ENCODE results near the gene TMED4. TPM values are rescaled to one million over a fixed set of nuclear protein-coding genes. Genes with fewer than 3 reads are reported as not detected.

The TMED4 gene
- 60.3 and 62.4 TPM in 2 replicates for total RNA-seq (2021)
- long read RNA-seq, transcript TMED4-205 (4 exons, 1,755 nt) = minor isoform, 17 of 209 reads
- long read RNA-seq, transcript TMED4-203 (5 exons, 2,322 nt) = major isoform, 168 of 209 reads
- long read RNA-seq, transcript TMED4-201 (4 exons, 2,203 nt) = minor isoform, 6 of 209 reads
- long read RNA-seq, partial matches to known transcripts = 9 of 209 reads
- long read RNA-seq, other reads (novel, unspliced or antisense) = 9 of 209 reads

GRCh38 chr7:44581879-44582603 lies at the start of gene TMED4:
TSS of gene TMED4 (minus strand) at chr7:44582231. CDS start at chr7:44582206, 25 bp downstream.
- Histone ChIP-seq H2AFZ (ENCODE audit: low read length) (no peak within 1 kb of the TSS), H3K27me3 (ENCODE audit: insufficient read depth, low read length) (no peaks in the 10 kb centered on the region), H2BK120ac (ENCODE audit: low read depth, low read length, poor library complexity, severe bottlenecking) (no peak within 1 kb of the TSS), H4K91ac (ENCODE audit: insufficient read length, low read depth, low read length) (no peak within 1 kb of the TSS), H4K20me1 (ENCODE audit: control insufficient read depth, insufficient read depth, insufficient read length) (no peaks in the 10 kb centered on the region), H3K79me2 (ENCODE audit: insufficient read depth, low read length) (peaks cover 2% of the 10 kb centered on the region; the same call in 1 of the 2 replicates), H2AK5ac (ENCODE audit: insufficient read length, low read length) (no peak within 1 kb of the TSS), H2BK20ac (ENCODE audit: low read depth, low read length, poor library complexity, severe bottlenecking) (no peak within 1 kb of the TSS), H3K9me3 (ENCODE audit: control insufficient read depth, low read depth, low read length) (no peaks in the 10 kb centered on the region), H3K18ac (ENCODE audit: insufficient read length, low read depth, low read length) (peak within 1 kb of the TSS; percentile 59), H3T11ph (ENCODE audit: low read length) (no peak within 1 kb of the TSS), H3K4me1 (ENCODE audit: insufficient read depth, low read length) (peaks cover 4% of the 10 kb centered on the region; the same call in 1 of the 2 replicates), H4K5ac (ENCODE audit: insufficient read length, low read depth, low read length) (no peak within 1 kb of the TSS), H4K8ac (replicated peaks; ENCODE audit: insufficient read length, low read depth, low read length) (no peak within 1 kb of the TSS), H3K9ac (ENCODE audit: extremely low read depth, insufficient read length, low read length) (peak within 1 kb of the TSS; percentile 78), H2BK15ac (ENCODE audit: low read depth, low read length) (no peak within 1 kb of the TSS), H3K27ac (ENCODE audit: insufficient read length, low read depth, low read length) (peak within 1 kb of the TSS; percentile 9), H2BK12ac (ENCODE audit: insufficient read length, low read depth, low read length) (no peak within 1 kb of the TSS), H3K79me1 (ENCODE audit: insufficient read depth, low read depth, low read length, poor library complexity, severe bottlenecking) (no peaks in the 10 kb centered on the region), H3K4ac (ENCODE audit: low read depth, low read length) (no peak within 1 kb of the TSS), H3K4me2 (ENCODE audit: insufficient read depth, insufficient read length, low read length) (peak within 1 kb of the TSS; percentile 81), H3K23me2 (ENCODE audit: insufficient read length, low read depth, low read length, poor library complexity, severe bottlenecking) (peaks cover 6% of the 10 kb centered on the region), H3K56ac (ENCODE audit: insufficient read length, low read depth, low read length) (no peak within 1 kb of the TSS), H3K14ac (ENCODE audit: insufficient read depth, low read length) (peak within 1 kb of the TSS; percentile 55), H3K23ac (ENCODE audit: insufficient read length, low read depth, low read length) (no peak within 1 kb of the TSS), H2BK5ac (ENCODE audit: insufficient read length, low read length) (no peak within 1 kb of the TSS)
- WGBS (ENCODE audit: extremely low coverage, insufficient read length, low lambda C conversion rate) = no CpG with 5 or more reads among the region's 71 CpGs
- no peak for TF ChIP-seq CTCF (conservative IDR thresholded peaks at IDR 0.05)
- Mint-ChIP-seq H3K4me3 (peak within 1 kb of the TSS; percentile 83 to 91), H3K27me3 (ENCODE audit: low read depth) (no peaks in the 10 kb centered on the region; the same call in none of the 2 replicates), H3K36me3 (ENCODE audit: insufficient read depth in 1 of 3, low read depth in 3 of 3) (peaks cover 18 to 31% (median 28%) of the 10 kb centered on the region in 3 experiments; a peak in 6 of 7 replicates), H3K4me1 (peaks cover 9 to 13% of the 10 kb centered on the region in 2 experiments), H3K9me3 (no peaks in the 10 kb centered on the region), H3K27ac (peak within 1 kb of the TSS; percentile 94 to 97 (median 97); a peak in 6 of 7 replicates)
- DNase-seq = peak; percentile 99
